Measurements from ENCODE around the gene PEX14. TPM values are rescaled to one million over a fixed set of nuclear protein-coding genes. Genes with fewer than 3 reads are reported as not detected.

Gene PEX14
- total and polyA plus RNA-seq, 9 of the 15 experiments (the other 6 are each of a cell fraction or from before 2014, with no cell fraction given), result 2.6 to 45.7 (median 22.7) TPM

DNA sequence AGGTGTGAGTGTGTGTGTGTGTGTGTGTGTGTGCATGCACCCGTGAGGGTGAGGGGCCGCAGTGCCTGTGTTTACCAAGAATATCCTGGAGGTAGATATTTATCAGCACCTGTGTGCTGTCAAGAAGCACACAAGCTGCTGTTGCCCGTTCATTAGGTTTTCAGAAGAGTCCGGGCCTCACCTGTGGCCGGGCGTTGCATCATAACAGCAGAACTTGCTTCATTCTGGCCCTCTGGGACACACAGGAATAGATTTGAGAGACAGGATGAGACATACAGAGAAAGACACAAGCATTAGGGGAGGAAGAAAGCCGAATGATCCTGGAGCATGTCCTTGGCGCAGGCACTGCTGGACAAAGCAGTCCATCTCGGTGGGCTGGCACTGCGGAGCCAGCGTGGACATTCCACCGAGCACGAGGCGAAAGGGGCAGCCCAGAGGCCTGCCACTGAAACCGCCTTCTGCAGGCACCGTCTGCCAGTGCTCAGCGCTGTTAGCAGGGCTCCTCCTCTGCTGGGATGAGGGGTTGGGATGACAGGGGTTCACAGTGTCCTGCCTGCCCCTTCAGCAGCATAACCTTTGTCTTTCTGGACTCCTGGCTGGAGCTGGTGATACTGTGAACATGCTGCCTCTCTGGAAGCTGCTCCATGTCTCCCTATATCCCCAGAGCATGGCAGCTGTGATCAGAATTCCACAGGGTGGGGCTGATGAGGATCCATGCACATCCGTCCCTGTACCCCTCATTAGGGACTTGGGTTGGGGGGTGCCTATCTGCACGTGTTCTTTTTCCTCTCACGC, 81.1 kb downstream of the PEX14 start (continued):
- TF ChIP-seq RBM25 (IDR thresholded peaks at IDR 0.05; ENCODE audit: low read depth, low read length, severe bottlenecking), result no peak
- peak in 1 of 2 experiments; percentile 73; a peak in 1 of 4 replicates for TF ChIP-seq TEAD1 (CRISPR knock-in tag; IDR thresholded peaks at IDR 0.05)
- TF ChIP-seq WHSC1 (IDR thresholded peaks at IDR 0.05; ENCODE audit: low read length), result peak; percentile 57
- no peak for TF ChIP-seq ZNF444 (CRISPR knock-in tag; IDR thresholded peaks at IDR 0.05)
- no peak for TF ChIP-seq ZNF239 (CRISPR knock-in tag; IDR thresholded peaks at IDR 0.05)
- TF ChIP-seq CTBP1 (IDR thresholded peaks at IDR 0.05; ENCODE audit: borderline replicate concordance), result peak; percentile 73
- TF ChIP-seq BACH1 (tag; IDR thresholded peaks at IDR 0.05), result no peak
- no peak for TF ChIP-seq KDM2B (CRISPR knock-in tag; IDR thresholded peaks at IDR 0.05)
- TF ChIP-seq TBP (optimal IDR thresholded peaks at IDR 0.05; ENCODE audit: low read depth, low read length), result no peak
- TF ChIP-seq FOXK1 (CRISPR knock-in tag; IDR thresholded peaks at IDR 0.05; ENCODE audit: borderline replicate concordance), result 0 out of 2 replicates have a peak, but pooled peaks have one; percentile 24
- no peak for TF ChIP-seq XRCC3 (IDR thresholded peaks at IDR 0.05)
- TF ChIP-seq IRF9 (tag; IDR thresholded peaks at IDR 0.05), result peak; percentile 62; the same call in 1 of the 2 replicates
- TF ChIP-seq ETS1 (conservative IDR thresholded peaks at IDR 0.05; ENCODE audit: control insufficient read depth, low read depth, low read length), result no peak
- TF ChIP-seq SP2 (IDR thresholded peaks at IDR 0.05; ENCODE audit: extremely low read depth, low read depth, low read length, poor library complexity, severe bottlenecking), result no peak
- 0 out of 2 replicates have a peak, but pooled peaks have one; percentile 22 for TF ChIP-seq ZBTB7A (IDR thresholded peaks at IDR 0.05; ENCODE audit: borderline replicate concordance, control insufficient read depth, low read depth, low read length)
- TF ChIP-seq MCM3 (IDR thresholded peaks at IDR 0.05), result no peak
- TF ChIP-seq, protein P1, sequence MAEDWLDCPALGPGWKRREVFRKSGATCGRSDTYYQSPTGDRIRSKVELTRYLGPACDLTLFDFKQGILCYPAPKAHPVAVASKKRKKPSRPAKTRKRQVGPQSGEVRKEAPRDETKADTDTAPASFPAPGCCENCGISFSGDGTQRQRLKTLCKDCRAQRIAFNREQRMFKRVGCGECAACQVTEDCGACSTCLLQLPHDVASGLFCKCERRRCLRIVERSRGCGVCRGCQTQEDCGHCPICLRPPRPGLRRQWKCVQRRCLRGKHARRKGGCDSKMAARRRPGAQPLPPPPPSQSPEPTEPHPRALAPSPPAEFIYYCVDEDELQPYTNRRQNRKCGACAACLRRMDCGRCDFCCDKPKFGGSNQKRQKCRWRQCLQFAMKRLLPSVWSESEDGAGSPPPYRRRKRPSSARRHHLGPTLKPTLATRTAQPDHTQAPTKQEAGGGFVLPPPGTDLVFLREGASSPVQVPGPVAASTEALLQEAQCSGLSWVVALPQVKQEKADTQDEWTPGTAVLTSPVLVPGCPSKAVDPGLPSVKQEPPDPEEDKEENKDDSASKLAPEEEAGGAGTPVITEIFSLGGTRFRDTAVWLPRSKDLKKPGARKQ (CRISPR knock-in tag; IDR thresholded peaks at IDR 0.05), result peak; percentile 67; the same call in 1 of the 2 replicates
- TF ChIP-seq HDGF (IDR thresholded peaks at IDR 0.05), result no peak
- no peak for TF ChIP-seq NFATC3 (IDR thresholded peaks at IDR 0.05)
- no peak for TF ChIP-seq ZNF592 (IDR thresholded peaks at IDR 0.05)
